ENCODE data around the gene TRIM38. TPM values are rescaled to one million over a fixed set of nuclear protein-coding genes. Genes with fewer than 3 reads are reported as not detected.

Gene TRIM38
- total and polyA plus RNA-seq, 2 of the 13 experiments (the other 11 are each of a cell fraction or from before 2014, with no cell fraction given), result 2.5 to 3.1 TPM

GRCh38 chr6:26031595-26032339 is 69.2 kb downstream of the TRIM38 start (continued):
- TF ChIP-seq ZMAT3 (CRISPR knock-in tag; conservative IDR thresholded peaks at IDR 0.05) (0 out of 2 replicates have a peak, but pooled peaks have one; percentile 39), ZBTB49 (CRISPR knock-in tag; IDR thresholded peaks at IDR 0.05; ENCODE audit: borderline replicate concordance) (peak; percentile 51; the same call in 1 of the 2 replicates), ZFP90 (CRISPR knock-in tag; IDR thresholded peaks at IDR 0.05; ENCODE audit: borderline replicate concordance) (peak; percentile 94), ZNF577 (CRISPR knock-in tag; IDR thresholded peaks at IDR 0.05; ENCODE audit: borderline replicate concordance, low read depth) (no peak), ZSCAN22 (CRISPR knock-in tag; IDR thresholded peaks at IDR 0.05) (no peak; the same call in 1 of the 2 replicates), HDAC6 (IDR thresholded peaks at IDR 0.05; ENCODE audit: low read depth, low read length) (peak; percentile 76; the same call in 1 of the 2 replicates), ZNF451 (CRISPR knock-in tag; IDR thresholded peaks at IDR 0.05) (peak; percentile 73; the same call in 1 of the 2 replicates), EHMT2 (IDR thresholded peaks at IDR 0.05; ENCODE audit: borderline replicate concordance, low read depth, low read length) (no peak), ZFP36 (IDR thresholded peaks at IDR 0.05; ENCODE audit: borderline replicate concordance, low read depth, low read length, partially characterized antibody) (no peak), ZNF615 (CRISPR knock-in tag; IDR thresholded peaks at IDR 0.05; ENCODE audit: borderline replicate concordance) (peak; percentile 88; the same call in 1 of the 2 replicates), UBTF (CRISPR knock-in tag; IDR thresholded peaks at IDR 0.05) (peak; percentile 96), CBFB (CRISPR knock-in tag; IDR thresholded peaks at IDR 0.05) (peak; percentile 87; the same call in 1 of the 2 replicates), NR2C2 (CRISPR knock-in tag; IDR thresholded peaks at IDR 0.05; ENCODE audit: borderline replicate concordance) (no peak), TBX3 (IDR thresholded peaks at IDR 0.05; ENCODE audit: borderline replicate concordance) (no peak), SRSF1 (optimal IDR thresholded peaks at IDR 0.05; ENCODE audit: low read depth, low read length) (peak; percentile 99), EEA1 (CRISPR knock-in tag; IDR thresholded peaks at IDR 0.05; ENCODE audit: borderline replicate concordance) (peak; percentile 69; the same call in 1 of the 2 replicates), ZNF713 (CRISPR knock-in tag; IDR thresholded peaks at IDR 0.05) (peak; percentile 44; the same call in 1 of the 2 replicates), NCOA5 (CRISPR knock-in tag; IDR thresholded peaks at IDR 0.05) (peak; percentile 83; the same call in 1 of the 2 replicates), ZFY (CRISPR knock-in tag; IDR thresholded peaks at IDR 0.05) (peak; percentile 91), ZNF660 (CRISPR knock-in tag; IDR thresholded peaks at IDR 0.05; ENCODE audit: borderline replicate concordance, low read depth) (no peak), ZNF335 (CRISPR knock-in tag; IDR thresholded peaks at IDR 0.05) (peak; percentile 38; the same call in 1 of the 2 replicates), ATF7-NPFF (CRISPR knock-in tag; IDR thresholded peaks at IDR 0.05; ENCODE audit: low read depth) (peak; percentile 98)
